ENCODE measurements around the gene SRXN1.

Gene SRXN1

DNA sequence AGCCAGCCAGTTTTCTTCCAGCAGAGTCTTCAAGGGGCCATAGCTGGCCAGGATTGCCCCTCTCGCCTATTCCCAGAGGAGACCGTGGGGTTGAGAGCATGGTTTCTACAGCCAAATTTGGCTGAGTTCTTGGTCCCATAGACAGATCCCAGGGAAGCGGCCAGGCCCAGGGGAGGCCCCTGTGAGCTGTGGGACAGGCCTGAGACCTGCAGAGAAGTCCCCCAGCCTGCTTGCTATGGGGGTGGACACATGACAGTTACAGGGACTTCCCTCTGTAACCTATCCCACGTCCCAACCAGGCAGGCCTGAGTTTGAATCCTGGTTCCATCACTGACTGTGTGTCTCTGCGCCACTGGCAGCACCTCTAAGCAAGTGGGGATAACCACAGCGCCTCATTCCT lies 45.5 kb downstream of the SRXN1 start:
- no peak for DNase-seq (ENCODE audit: low read depth)

DNA sequence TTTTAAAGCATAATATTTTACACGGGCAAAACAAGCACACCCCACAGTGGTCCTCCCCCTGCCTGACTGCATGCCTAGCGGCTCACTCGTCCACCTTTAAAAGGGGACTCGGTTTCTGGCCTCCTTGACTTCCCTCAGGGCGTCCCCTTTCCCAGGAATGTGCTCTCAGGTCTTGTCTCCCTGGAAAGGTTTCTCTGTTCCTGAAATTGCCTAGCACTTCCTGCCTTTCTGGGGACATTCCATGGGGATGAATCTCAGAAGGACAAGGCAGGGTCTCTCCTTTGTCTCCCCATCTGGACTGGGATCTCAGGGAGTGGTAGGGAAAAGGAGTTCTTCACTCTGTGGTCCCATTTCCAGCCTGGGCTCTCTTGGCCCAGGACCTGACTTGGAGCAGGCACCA lies 47.8 kb downstream of the SRXN1 start:
- no peak for DNase-seq (ENCODE audit: low read depth)

DNA sequence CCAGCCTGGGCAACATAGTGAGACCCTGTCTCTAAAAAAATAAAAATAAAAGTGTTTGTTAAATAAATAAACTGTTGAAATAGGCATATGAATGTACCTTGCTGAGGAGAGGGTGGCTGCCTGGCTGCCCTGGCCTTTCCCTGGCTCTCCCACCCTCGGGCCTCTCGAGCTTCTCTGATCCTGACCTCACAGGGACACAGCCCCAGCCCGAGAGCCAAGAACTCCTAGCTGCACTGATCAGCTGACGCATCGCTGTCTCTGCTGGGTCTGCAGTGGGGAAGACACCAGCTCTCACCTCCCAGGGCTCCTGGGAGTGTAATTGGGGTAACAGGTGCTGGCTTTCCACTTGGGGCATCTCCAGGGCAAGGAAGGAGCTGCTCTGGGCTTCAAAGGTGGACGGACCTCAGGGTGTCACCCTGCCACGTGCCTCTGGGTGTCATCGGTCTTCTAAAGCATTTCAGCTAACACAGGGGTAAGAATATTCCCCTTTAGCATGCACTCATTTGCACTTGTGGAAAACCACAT lies 49.8 kb downstream of the SRXN1 start:
- no peak for DNase-seq (ENCODE audit: low read depth)

DNA sequence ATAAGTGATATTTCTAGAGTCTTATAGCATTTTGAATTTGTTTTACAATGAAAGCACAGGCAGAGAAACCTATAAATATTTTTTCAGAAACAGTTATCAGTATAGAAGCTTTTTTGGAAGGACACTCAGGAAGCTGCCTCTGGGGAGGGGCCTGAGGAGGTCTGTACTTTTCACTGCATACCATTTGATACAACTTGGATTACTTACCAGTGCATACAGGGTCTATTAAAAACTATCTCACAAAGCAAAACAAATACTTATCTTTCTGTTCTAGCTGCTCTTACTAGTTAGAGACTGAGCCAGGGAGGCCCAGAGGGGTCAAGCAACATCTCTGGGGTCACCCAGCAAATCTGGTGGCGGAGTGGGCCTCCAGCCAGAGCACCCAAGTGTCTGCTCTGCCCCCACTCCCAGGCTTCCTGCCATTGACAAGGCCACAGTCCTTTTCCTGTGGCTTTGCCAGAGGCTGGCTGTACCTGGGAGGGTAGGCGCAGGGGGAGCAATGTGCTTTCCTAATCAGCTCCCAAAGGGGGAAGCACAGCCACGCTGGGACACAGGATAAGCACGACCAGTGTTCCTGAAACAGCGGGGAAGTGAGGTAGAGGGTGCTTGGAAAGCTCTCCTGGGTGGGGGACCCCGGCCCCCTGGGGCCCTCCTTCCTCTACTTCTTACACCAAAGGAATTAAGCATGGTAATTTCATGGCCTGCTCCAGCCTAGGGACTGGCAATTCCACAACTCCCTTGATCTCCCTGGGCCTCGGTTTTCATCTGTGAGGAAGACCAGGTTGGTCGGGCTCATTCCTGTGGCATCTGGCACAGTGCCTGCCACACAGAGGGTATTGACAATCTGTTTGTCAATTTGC lies 50.7 kb downstream of the SRXN1 start:
- DNase-seq (ENCODE audit: low read depth), result no peak

DNA sequence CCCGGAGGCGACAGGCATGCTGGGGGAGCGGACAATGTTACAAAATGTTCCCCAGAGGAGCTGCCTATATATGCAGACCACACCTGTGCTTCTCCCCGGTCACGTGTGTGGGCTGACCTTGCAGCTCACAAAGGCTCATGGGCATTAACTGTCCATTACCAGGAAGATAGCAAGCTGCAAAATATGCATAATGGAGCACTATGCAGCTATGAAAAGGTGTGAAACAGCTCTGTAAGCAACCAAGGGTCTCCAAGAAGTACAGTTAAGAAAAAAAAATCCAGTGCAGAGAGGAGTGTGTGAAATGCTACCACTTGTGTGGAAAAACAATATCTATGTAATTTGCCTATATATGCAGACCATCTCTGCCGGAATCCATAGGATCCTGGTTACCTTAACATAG lies 52.3 kb downstream of the SRXN1 start:
- no peak for DNase-seq (ENCODE audit: low read depth)

DNA sequence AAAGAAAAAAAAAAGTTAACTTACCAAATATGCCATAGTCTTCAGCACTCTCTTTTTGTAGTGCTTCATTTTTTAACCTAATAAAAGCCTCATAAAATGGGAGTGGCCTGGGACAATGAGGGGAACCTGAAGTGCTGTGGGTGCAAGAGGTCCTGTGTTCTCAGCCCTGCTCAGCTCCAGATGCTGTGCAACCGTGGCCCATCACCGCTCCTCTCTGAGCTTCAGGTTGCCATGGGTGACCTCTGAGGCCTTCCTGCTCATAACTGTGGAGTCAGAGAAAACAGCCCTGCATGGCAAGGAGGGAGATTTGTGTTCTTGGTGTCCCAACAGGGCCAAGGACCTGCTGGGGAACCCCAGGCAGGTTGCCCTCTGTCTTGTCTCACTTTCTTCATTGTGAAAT lies 52.9 kb downstream of the SRXN1 start:
- no peak for DNase-seq (ENCODE audit: low read depth)

DNA sequence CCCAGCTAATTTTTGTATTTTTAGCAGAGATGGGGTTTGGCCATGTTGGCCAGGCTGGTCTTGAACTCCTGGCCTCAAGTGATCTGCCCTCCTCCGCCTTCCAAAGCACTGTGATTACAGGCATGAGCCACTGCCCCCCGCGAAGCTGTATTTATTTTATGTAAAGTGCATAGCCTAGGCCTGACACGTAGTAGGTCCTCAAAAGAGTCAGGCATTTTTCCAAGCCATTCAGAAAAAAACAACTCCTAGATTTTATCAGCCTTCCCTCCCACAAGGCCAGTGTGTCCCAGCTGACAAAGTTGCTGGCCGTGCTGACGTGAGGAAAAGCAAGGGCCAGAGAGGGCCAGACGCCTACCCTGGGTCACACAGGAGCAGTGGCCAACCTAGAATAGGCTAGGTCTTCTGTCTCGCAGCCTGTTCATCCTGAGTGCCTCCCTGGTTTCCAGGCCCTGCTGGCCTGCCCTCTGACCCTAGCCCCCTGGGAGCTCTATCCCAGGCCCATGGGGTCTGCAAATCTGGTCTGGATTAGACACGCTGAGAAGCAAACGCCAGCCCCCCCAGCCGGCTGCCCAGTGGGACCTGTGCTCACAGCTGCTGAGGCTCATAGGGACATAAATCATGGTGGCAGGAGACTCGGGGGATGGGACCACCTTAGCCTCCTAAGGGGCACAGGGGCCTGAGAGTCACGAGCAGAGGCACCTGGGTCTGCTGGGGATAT lies 54.7 kb downstream of the SRXN1 start:
- no peak for DNase-seq (ENCODE audit: low read depth)

DNA sequence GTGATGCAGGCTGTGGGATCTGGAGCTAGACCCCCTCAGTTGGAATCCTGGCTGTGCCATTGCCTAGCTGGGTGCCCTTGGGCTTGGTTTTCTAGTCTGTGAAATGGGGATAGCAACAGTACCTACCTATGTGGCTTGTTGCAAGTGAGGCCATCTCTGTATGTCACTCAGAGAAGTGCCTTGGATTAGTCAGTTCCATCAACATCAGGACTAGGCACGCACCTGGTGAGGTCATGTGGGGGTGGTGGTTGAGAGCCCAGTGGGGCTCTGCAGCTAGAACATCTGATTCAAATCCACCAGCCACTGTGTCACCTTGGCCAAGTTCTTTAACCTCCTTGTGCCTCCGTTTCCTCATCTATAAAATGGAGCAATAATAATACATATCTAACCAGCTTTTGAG lies 55.4 kb downstream of the SRXN1 start:
- DNase-seq (ENCODE audit: low read depth), result no peak
